Gastrocnemius medialis (tissue), 4 donors: Measurements from ENCODE around the gene BSN. TPM values are rescaled to one million over a fixed set of nuclear protein-coding genes. Genes with fewer than 3 reads are reported as not detected.

Experiments
- ATAC-seq, 2 donors: fragments of 150-250 bp; one replicate each; pipeline ENCODE4 v1.9.1; 2016
- DNase-seq, 2 donors: peaks; one replicate each; pipeline ENCODE4 v3.0.0-alpha.2; 2019
- H3K27ac ChIP-seq, 4 donors: fragments of 200-600 bp; sonication (generic); 1 replicate in 1 of 4; 2 replicates in 3 of 4; pipeline ENCODE4 v1.5.1; 2016 to 2018; ENCODE audit warnings: mild to moderate bottlenecking in 2 of 4, moderate library complexity in 1 of 4
- H3K27me3 ChIP-seq, 3 donors: fragments of 200-600 bp; sonication (generic) in 2 of 3; 1 replicate in 1 of 3; 2 replicates in 2 of 3; pipeline versions ENCODE4 v1.5.1 to v1.6.0; 2016 to 2019; ENCODE audit warnings: mild to moderate bottlenecking in 1 of 3, moderate library complexity in 1 of 3
- H3K36me3 ChIP-seq, 2 donors: fragments of 200-600 bp; sonication (generic) in 1 of 2; one replicate each; pipeline ENCODE4 v1.5.1; 2017 to 2018
- H3K4me1 ChIP-seq, 2 donors: fragments of 200-600 bp; sonication (generic) in 1 of 2; one replicate each; pipeline ENCODE4 v1.5.1; 2016 to 2017; ENCODE audit warnings: mild to moderate bottlenecking in 2 of 2
- H3K4me3 ChIP-seq, 4 donors: fragments of 200-600 bp; sonication (generic) in 3 of 4; 1 replicate in 1 of 4; 2 replicates in 3 of 4; pipeline ENCODE4 v1.5.1; 2016 to 2019; ENCODE audit warnings: mild to moderate bottlenecking in 2 of 4
- H3K9me3 ChIP-seq, 3 donors: fragments of 200-600 bp; sonication (generic) in 2 of 3; 1 replicate in 1 of 3; 2 replicates in 2 of 3; pipeline ENCODE4 v1.5.1; 2016 to 2019
- POLR2A ChIP-seq, 2 donors: fragments of 450-650 bp; IDR thresholded peaks; one replicate each; pipeline ENCODE4 v1.6.1; 2017; ENCODE audit warnings: antibody characterized with exemption in 2 of 2, mild to moderate bottlenecking in 2 of 2, moderate library complexity in 2 of 2
- in situ Hi-C, 4 donors: fragments of 200-750 bp; cut with MboI; loops; one replicate each; pipeline versions ENCODE4 v1.15.0 to v1.8.0; 2017; ENCODE audit warnings: low sequenced_read_pairs in 4 of 4
- intact Hi-C: fragments of 100-400 bp; cut with DNase I; formaldehyde crosslinking; loops from one replicate; pipeline ENCODE4 v1.15.1; 2023; ENCODE audit warnings: low total_unique reads
- total RNA-seq, 4 donors: library from RNA; depleted of rRNA; stranded (reverse); fragments of >200 nt; gene quantifications; one replicate each; pipeline versions ENCODE4 v1.1.0 to v1.2.3, GENCODE V29; 2016
- TF ChIP-seq, protein P1 (sequence below), 5 experiments: fragments of 450-650 bp in 3 of 5; fragments of 200-600 bp in 2 of 5; sonication (generic) in 2 of 5; IDR thresholded peaks in 4 of 5; conservative IDR thresholded peaks in 1 of 5; 1 replicate in 4 of 5; 2 replicates in 1 of 5; pipeline ENCODE4 v1.5.1; 2016 to 2019; ENCODE audit warnings: antibody characterized with exemption in 5 of 5, mild to moderate bottlenecking in 3 of 5, moderate library complexity in 3 of 5

BSN gene
- total RNA-seq, 4 donors from 2014 or later = 0.10 to 0.24 (median 0.21) TPM

DNA sequence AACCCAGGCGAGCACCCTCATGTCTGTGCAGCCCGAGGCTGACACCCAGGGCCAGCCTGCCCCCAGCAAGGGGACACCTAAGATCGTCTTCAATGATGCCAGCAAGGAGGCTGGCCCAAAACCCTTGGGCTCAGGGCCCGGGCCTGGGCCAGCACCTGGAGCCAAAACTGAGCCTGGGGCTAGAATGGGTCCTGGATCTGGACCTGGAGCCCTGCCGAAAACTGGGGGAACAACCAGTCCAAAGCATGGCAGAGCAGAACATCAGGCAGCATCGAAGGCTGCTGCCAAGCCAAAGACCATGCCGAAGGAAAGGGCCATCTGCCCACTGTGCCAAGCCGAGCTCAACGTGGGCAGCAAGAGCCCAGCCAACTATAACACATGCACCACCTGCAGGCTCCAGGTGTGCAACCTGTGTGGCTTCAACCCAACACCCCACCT, 88.5 kb downstream of the BSN start:
- peaks cover 5 to 6% of the 10 kb centered on the region in 2 donors for H3K4me1 ChIP-seq
- H3K27ac ChIP-seq = no peak overlapping the region
- H3K9me3 ChIP-seq = no peaks in the 10 kb centered on the region
- intact Hi-C loops (no loop called here), in situ Hi-C loops (no loop called here)
- H3K36me3 ChIP-seq = no peaks in the 10 kb centered on the region
- ATAC-seq = no peak
- no peaks in the 10 kb centered on the region for H3K27me3 ChIP-seq
- no peak overlapping the region for H3K4me3 ChIP-seq
- DNase-seq = no peak
- TF ChIP-seq, protein P1, sequence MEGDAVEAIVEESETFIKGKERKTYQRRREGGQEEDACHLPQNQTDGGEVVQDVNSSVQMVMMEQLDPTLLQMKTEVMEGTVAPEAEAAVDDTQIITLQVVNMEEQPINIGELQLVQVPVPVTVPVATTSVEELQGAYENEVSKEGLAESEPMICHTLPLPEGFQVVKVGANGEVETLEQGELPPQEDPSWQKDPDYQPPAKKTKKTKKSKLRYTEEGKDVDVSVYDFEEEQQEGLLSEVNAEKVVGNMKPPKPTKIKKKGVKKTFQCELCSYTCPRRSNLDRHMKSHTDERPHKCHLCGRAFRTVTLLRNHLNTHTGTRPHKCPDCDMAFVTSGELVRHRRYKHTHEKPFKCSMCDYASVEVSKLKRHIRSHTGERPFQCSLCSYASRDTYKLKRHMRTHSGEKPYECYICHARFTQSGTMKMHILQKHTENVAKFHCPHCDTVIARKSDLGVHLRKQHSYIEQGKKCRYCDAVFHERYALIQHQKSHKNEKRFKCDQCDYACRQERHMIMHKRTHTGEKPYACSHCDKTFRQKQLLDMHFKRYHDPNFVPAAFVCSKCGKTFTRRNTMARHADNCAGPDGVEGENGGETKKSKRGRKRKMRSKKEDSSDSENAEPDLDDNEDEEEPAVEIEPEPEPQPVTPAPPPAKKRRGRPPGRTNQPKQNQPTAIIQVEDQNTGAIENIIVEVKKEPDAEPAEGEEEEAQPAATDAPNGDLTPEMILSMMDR (IDR thresholded peaks at IDR 0.05 in 4 of 5, conservative IDR thresholded peaks at IDR 0.05 in 1 of 5) = no peak
- no peak for TF ChIP-seq POLR2A (IDR thresholded peaks at IDR 0.05)

DNA sequence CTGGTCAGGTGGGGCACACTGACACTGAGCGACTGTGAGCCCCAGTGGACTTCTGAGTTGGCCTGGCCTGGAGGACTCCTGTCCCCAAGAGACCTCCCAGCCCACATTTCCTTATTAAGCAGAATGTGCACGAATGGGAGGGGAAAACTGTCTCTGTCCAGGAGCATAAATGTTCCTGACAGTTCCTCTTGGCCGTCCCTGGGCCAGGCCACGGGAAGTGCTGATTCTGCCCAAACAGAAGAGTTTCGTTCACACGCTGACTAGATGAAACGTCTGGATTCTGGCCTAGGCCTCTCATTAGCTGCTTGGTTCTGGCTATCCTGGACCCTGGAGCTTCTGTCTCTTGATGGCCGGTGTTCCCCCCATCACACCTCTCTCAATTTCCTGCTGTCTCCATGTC, 90.4 kb downstream of the BSN start:
- TF ChIP-seq, protein P1 (IDR thresholded peaks at IDR 0.05 in 4 of 5, conservative IDR thresholded peaks at IDR 0.05 in 1 of 5) = no peak
- TF ChIP-seq POLR2A (IDR thresholded peaks at IDR 0.05) = no peak
- no peak overlapping the region for H3K4me3 ChIP-seq
- in situ Hi-C loops (no loop called here), intact Hi-C loops (no loop called here)
- H3K4me1 ChIP-seq = peaks cover 18% of the 10 kb centered on the region in 2 donors
- DNase-seq (no peak), ATAC-seq (no peak)
- no peaks in the 10 kb centered on the region for H3K36me3 ChIP-seq
- H3K27me3 ChIP-seq = no peaks in the 10 kb centered on the region
- H3K27ac ChIP-seq = no peak overlapping the region
- no peaks in the 10 kb centered on the region for H3K9me3 ChIP-seq

DNA sequence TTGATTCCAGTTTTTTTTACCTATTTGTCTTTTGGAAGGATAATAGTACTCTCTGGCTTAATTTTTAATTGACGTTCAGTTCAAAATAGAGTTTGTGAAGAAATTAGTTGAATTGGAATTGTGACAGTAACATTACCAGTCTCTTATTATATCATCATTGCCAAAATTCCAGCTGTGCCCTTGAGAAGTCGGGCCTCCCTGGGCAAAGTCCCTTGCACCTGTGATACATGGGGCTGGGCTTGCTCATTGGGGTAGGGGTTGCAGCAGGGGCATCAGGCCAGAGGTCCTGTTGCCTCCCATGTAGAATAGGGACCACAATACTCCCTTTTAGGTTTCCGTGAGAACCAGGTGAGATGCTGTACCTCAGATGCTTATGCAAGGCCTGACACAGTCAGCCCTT, 92.0 kb downstream of the BSN start:
- TF ChIP-seq, protein P1 (IDR thresholded peaks at IDR 0.05 in 4 of 5, conservative IDR thresholded peaks at IDR 0.05 in 1 of 5) = no peak
- no peak for TF ChIP-seq POLR2A (IDR thresholded peaks at IDR 0.05)
- Histone ChIP-seq H3K27ac (no peak overlapping the region), H3K27me3 (no peaks in the 10 kb centered on the region), H3K36me3 (no peaks in the 10 kb centered on the region), H3K9me3 (no peaks in the 10 kb centered on the region), H3K4me3 (no peak overlapping the region), H3K4me1 (peaks cover 18 to 19% of the 10 kb centered on the region in 2 donors)
- in situ Hi-C loops (no loop called here), intact Hi-C loops (no loop called here)
- DNase-seq (no peak), ATAC-seq (no peak)

DNA sequence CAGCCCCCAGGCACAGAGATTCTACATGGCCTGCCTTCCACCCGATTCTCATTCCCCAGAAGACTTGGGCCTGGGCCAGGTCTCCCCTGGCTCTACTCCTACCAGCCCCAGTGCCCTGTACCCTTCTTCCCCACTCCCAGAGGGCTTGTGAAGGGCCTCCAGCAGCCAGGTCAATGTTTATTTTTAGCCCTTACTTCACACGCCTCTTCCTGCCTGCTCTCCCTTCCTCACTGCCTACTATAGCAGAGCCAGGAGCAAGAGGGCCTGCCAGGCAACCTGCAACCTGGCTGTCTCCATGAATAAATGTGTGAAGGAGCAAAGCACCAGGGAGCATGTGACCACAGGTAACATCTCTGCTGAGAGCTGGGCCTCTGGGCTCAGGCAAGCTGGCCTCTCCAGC, 93.5 kb downstream of the BSN start:
- intact Hi-C loops = no loop called here
- Histone ChIP-seq H3K36me3 (no peaks in the 10 kb centered on the region), H3K27ac (peak overlapping the region; percentile 34 to 71 (median 50)), H3K4me3 (no peak overlapping the region), H3K9me3 (no peaks in the 10 kb centered on the region), H3K4me1 (peaks cover 18 to 19% of the 10 kb centered on the region in 2 donors), H3K27me3 (no peaks in the 10 kb centered on the region)
- in situ Hi-C loops = no loop called here
- DNase-seq (peak; percentile 15 to 65), ATAC-seq (peak; percentile 94 to 98)
- TF ChIP-seq, protein P1 (IDR thresholded peaks at IDR 0.05 in 4 of 5, conservative IDR thresholded peaks at IDR 0.05 in 1 of 5) = no peak
- TF ChIP-seq POLR2A (IDR thresholded peaks at IDR 0.05) = no peak
